Measurements from ENCODE around the gene ZSWIM3. TPM values are rescaled to one million over a fixed set of nuclear protein-coding genes. Genes with fewer than 3 reads are reported as not detected.

The ZSWIM3 gene
- total and polyA plus RNA-seq, 2 of the 13 experiments (the other 11 are each of a cell fraction or from before 2014, with no cell fraction given), result 5.2 to 5.8 TPM

DNA sequence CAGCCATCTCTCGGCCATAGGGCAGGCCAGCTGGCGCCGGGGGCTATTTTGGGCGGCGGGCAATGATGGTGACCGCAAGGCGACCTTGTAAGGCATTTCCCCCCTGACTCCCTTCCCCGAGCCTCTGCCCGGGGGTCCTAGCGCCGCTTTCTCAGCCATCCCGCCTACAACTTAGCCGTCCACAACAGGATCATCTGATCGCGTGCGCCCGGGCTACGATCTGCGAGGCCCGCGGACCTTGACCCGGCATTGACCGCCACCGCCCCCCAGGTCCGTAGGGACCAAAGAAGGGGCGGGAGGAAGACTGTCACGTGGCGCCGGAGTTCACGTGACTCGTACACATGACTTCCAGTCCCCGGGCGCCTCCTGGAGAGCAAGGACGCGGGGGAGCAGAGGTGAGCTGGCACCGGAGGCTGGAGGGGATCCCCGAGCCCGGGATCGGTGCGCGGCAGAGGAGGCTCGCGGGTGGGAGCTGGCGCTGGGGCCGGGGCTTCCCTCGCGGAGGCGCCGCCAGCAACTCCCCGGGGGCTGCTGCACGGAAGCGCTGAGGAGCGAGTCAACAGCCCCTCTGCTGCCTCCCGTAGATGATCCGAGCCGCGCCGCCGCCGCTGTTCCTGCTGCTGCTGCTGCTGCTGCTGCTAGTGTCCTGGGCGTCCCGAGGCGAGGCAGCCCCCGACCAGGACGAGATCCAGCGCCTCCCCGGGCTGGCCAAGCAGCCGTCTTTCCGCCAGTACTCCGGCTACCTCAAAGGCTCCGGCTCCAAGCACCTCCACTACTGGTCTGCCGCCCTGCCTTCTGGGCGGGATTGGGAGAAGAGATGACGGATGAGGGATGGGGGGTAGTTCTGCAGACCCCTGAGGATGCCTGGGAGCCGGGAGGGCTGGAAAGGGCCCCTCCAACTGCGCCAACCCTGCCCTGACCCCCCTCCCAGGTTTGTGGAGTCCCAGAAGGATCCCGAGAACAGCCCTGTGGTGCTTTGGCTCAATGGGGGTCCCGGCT is 33.9 kb downstream of the ZSWIM3 start, which contains the start of the genes CTSA and NEURL2 (continued):
- TF ChIP-seq, protein P1, sequence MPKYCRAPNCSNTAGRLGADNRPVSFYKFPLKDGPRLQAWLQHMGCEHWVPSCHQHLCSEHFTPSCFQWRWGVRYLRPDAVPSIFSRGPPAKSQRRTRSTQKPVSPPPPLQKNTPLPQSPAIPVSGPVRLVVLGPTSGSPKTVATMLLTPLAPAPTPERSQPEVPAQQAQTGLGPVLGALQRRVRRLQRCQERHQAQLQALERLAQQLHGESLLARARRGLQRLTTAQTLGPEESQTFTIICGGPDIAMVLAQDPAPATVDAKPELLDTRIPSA (CRISPR knock-in tag; IDR thresholded peaks at IDR 0.05; ENCODE audit: borderline replicate concordance), result peak; percentile 85
- TF ChIP-seq SIN3A (IDR thresholded peaks at IDR 0.05; ENCODE audit: borderline replicate concordance, low read depth, low read length) (peak; percentile 100), MZF1 (CRISPR knock-in tag; IDR thresholded peaks at IDR 0.05; ENCODE audit: borderline replicate concordance) (peak; percentile 78), ZNF549 (CRISPR knock-in tag; IDR thresholded peaks at IDR 0.05) (peak; percentile 72; the same call in 1 of the 2 replicates), KLF12 (CRISPR knock-in tag; IDR thresholded peaks at IDR 0.05; ENCODE audit: borderline replicate concordance) (peak; percentile 97), GTF3A (CRISPR knock-in tag; conservative IDR thresholded peaks at IDR 0.05) (peak; percentile 98; the same call in 1 of the 2 replicates), PHF5A (CRISPR knock-in tag; IDR thresholded peaks at IDR 0.05; ENCODE audit: low read depth, unreplicated experiment) (peak; percentile 99), GATA4 (IDR thresholded peaks at IDR 0.05; ENCODE audit: borderline replicate concordance, low read depth) (peak; percentile 89), MATR3 (CRISPR knock-in tag; IDR thresholded peaks at IDR 0.05) (no peak), ZSCAN22 (CRISPR knock-in tag; IDR thresholded peaks at IDR 0.05) (peak; percentile 79; the same call in 1 of the 2 replicates), ZNF337 (CRISPR knock-in tag; IDR thresholded peaks at IDR 0.05; ENCODE audit: borderline replicate concordance, low read depth) (peak; percentile 100)
- TF ChIP-seq, protein P2, sequence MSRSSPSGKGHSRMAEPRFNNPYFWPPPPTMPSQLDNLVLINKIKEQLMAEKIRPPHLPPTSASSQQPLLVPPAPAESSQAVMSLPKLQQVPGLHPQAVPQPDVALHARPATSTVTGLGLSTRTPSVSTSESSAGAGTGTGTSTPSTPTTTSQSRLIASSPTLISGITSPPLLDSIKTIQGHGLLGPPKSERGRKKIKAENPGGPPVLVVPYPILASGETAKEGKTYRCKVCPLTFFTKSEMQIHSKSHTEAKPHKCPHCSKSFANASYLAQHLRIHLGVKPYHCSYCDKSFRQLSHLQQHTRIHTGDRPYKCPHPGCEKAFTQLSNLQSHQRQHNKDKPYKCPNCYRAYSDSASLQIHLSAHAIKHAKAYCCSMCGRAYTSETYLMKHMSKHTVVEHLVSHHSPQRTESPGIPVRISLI (CRISPR knock-in tag; IDR thresholded peaks at IDR 0.05; ENCODE audit: borderline replicate concordance), result peak; percentile 89
- TF ChIP-seq, protein P3, sequence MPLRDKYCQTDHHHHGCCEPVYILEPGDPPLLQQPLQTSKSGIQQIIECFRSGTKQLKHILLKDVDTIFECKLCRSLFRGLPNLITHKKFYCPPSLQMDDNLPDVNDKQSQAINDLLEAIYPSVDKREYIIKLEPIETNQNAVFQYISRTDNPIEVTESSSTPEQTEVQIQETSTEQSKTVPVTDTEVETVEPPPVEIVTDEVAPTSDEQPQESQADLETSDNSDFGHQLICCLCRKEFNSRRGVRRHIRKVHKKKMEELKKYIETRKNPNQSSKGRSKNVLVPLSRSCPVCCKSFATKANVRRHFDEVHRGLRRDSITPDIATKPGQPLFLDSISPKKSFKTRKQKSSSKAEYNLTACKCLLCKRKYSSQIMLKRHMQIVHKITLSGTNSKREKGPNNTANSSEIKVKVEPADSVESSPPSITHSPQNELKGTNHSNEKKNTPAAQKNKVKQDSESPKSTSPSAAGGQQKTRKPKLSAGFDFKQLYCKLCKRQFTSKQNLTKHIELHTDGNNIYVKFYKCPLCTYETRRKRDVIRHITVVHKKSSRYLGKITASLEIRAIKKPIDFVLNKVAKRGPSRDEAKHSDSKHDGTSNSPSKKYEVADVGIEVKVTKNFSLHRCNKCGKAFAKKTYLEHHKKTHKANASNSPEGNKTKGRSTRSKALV (CRISPR knock-in tag; IDR thresholded peaks at IDR 0.05), result peak; percentile 93; the same call in 1 of the 2 replicates
- TF ChIP-seq, protein P4, sequence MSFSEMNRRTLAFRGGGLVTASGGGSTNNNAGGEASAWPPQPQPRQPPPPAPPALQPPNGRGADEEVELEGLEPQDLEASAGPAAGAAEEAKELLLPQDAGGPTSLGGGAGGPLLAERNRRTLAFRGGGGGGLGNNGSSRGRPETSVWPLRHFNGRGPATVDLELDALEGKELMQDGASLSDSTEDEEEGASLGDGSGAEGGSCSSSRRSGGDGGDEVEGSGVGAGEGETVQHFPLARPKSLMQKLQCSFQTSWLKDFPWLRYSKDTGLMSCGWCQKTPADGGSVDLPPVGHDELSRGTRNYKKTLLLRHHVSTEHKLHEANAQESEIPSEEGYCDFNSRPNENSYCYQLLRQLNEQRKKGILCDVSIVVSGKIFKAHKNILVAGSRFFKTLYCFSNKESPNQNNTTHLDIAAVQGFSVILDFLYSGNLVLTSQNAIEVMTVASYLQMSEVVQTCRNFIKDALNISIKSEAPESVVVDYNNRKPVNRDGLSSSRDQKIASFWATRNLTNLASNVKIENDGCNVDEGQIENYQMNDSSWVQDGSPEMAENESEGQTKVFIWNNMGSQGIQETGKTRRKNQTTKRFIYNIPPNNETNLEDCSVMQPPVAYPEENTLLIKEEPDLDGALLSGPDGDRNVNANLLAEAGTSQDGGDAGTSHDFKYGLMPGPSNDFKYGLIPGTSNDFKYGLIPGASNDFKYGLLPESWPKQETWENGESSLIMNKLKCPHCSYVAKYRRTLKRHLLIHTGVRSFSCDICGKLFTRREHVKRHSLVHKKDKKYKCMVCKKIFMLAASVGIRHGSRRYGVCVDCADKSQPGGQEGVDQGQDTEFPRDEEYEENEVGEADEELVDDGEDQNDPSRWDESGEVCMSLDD (CRISPR knock-in tag; IDR thresholded peaks at IDR 0.05; ENCODE audit: borderline replicate concordance), result peak; percentile 77; the same call in 1 of the 2 replicates
- TF ChIP-seq, protein P5, sequence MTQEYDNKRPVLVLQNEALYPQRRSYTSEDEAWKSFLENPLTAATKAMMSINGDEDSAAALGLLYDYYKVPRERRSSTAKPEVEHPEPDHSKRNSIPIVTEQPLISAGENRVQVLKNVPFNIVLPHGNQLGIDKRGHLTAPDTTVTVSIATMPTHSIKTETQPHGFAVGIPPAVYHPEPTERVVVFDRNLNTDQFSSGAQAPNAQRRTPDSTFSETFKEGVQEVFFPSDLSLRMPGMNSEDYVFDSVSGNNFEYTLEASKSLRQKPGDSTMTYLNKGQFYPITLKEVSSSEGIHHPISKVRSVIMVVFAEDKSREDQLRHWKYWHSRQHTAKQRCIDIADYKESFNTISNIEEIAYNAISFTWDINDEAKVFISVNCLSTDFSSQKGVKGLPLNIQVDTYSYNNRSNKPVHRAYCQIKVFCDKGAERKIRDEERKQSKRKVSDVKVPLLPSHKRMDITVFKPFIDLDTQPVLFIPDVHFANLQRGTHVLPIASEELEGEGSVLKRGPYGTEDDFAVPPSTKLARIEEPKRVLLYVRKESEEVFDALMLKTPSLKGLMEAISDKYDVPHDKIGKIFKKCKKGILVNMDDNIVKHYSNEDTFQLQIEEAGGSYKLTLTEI (CRISPR knock-in tag; conservative IDR thresholded peaks at IDR 0.05), result peak; percentile 66; the same call in 1 of the 2 replicates
- TF ChIP-seq, protein P6, sequence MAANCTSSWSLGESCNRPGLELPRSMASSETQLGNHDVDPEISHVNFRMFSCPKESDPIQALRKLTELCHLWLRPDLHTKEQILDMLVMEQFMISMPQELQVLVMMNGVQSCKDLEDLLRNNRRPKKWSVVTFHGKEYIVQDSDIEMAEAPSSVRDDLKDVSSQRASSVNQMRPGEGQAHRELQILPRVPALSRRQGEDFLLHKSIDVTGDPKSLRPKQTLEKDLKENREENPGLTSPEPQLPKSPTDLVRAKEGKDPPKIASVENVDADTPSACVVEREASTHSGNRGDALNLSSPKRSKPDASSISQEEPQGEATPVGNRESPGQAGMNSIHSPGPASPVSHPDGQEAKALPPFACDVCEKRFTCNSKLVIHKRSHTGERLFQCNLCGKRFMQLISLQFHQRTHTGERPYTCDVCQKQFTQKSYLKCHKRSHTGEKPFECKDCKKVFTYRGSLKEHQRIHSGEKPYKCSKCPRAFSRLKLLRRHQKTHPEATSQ (CRISPR knock-in tag; IDR thresholded peaks at IDR 0.05; ENCODE audit: borderline replicate concordance), result peak; percentile 100

All from HepG2 (cell line).